GM06990 (cell line): ENCODE measurements around the gene PDGFA.

Source experiments
- DNase-seq: peaks from one replicate; pipeline ENCODE4 v3.0.0-alpha.2; 2011; ENCODE audit not compliant: insufficient read length; ENCODE audit errors: extremely low read depth
- H3K27me3 ChIP-seq: replicated peaks from 2 replicates; pipeline ENCODE4 v1.6.0; 2011; ENCODE audit warnings: low read length; ENCODE audit not compliant: control insufficient read depth, insufficient read depth
- H3K36me3 ChIP-seq: 2 replicates; pipeline ENCODE4 v1.5.1; 2011; ENCODE audit warnings: low read length; ENCODE audit not compliant: control insufficient read depth, insufficient read depth
- H3K4me3 ChIP-seq: replicated peaks from 2 replicates; pipeline ENCODE4 v1.5.1; 2011; ENCODE audit warnings: low read depth, mild to moderate bottlenecking, control low read depth, low read length
- TF ChIP-seq, protein P1 (sequence below): IDR thresholded peaks from 2 replicates; pipeline ENCODE4 v1.5.1; 2011; ENCODE audit warnings: low read length, control low read depth, mild to moderate bottlenecking, inconsistent platforms; ENCODE audit not compliant: insufficient read depth, poor library complexity, severe bottlenecking

The PDGFA gene

DNA sequence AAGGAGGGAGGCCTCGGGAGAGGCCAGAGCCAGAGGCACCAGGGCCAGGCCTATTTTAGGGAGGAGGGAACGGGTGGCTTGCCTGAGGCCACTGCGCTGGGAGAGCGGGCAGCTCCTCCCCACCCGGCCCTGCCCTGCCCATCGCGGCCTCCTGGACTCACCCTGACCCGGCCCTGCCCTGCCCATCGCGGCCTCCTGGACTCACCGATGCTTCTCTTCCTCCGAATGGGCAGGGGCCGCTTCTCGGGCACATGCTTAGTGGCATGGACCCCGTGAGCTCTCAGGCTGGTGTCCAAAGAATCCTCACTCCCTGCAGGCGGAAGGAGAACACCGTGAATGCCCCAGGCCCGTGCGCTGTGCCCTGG is 7.5 kb downstream of the PDGFA start:
- TF ChIP-seq, protein P1, sequence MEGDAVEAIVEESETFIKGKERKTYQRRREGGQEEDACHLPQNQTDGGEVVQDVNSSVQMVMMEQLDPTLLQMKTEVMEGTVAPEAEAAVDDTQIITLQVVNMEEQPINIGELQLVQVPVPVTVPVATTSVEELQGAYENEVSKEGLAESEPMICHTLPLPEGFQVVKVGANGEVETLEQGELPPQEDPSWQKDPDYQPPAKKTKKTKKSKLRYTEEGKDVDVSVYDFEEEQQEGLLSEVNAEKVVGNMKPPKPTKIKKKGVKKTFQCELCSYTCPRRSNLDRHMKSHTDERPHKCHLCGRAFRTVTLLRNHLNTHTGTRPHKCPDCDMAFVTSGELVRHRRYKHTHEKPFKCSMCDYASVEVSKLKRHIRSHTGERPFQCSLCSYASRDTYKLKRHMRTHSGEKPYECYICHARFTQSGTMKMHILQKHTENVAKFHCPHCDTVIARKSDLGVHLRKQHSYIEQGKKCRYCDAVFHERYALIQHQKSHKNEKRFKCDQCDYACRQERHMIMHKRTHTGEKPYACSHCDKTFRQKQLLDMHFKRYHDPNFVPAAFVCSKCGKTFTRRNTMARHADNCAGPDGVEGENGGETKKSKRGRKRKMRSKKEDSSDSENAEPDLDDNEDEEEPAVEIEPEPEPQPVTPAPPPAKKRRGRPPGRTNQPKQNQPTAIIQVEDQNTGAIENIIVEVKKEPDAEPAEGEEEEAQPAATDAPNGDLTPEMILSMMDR, result no peak
- Histone ChIP-seq H3K36me3 (peaks cover 6% of the 10 kb centered on the region), H3K27me3 (no peaks in the 10 kb centered on the region), H3K4me3 (no peak overlapping the region)
- no peak for DNase-seq

DNA sequence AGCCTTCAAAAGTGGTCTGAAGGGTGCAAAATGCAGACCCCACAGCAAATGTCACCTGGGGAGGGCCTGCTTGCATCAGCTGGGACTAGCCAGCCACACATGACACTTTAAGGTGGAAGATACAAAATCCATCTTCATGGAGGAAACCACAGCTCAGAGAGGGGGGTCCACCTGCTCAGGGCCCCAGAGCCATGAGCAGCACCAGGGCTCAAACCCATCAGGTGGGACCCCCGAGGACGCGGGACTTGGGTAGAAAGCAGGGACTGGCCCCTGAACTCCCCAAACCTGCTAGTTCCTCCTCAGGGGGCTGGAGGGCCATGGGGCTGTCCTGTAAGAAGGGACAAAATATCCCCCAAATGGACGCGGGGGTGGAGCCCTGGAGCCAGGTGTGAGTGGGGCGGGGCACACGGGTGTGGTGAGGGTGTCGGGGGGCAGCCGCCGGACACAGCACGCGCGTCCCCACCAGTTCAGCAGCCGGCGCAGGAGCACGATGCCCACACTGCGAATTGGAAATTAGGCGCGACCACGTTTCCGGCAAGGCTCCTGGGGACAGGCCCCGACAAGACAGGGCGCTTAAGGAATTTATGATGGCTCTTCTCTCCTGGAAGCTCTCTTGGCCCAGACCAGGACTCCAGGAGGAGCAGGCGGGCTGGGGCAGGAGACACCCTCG is 8.0 kb downstream of the PDGFA start:
- H3K36me3 ChIP-seq, result peaks cover 6% of the 10 kb centered on the region
- H3K27me3 ChIP-seq, result no peaks in the 10 kb centered on the region
- H3K4me3 ChIP-seq, result no peak overlapping the region
- DNase-seq, result no peak
- TF ChIP-seq, protein P1, result no peak

DNA sequence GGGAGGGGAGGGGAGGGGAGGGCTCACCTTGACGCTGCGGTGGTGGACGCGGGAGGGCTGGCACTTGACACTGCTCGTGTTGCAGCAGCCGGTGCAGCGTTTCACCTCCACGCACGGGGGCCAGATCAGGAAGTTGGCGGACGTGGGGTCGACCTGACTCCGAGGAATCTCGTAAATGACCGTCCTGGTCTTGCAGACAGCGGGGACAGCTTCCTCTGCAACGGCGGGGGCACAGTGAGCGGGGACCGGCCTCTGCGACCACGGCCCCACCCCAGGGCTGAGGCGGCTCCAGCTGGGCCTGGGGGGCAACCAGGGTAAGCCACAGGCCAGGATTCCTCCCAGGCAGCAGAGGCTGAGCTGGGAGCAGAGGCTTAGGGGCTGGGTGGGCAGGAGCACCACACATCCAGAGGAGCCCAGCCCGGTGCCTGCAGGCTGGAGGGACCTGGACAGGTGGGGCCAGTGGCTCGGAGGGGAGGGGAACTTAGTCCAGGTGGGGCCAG is 8.8 kb downstream of the PDGFA start:
- no peak for DNase-seq
- TF ChIP-seq, protein P1, result no peak
- no peaks in the 10 kb centered on the region for H3K27me3 ChIP-seq
- H3K4me3 ChIP-seq, result no peak overlapping the region
- peaks cover 10% of the 10 kb centered on the region for H3K36me3 ChIP-seq

GRCh38 chr7:510131-510481 is 9.5 kb downstream of the PDGFA start:
- TF ChIP-seq, protein P1, result no peak
- DNase-seq, result no peak
- Histone ChIP-seq H3K4me3 (no peak overlapping the region), H3K27me3 (no peaks in the 10 kb centered on the region), H3K36me3 (peaks cover 10% of the 10 kb centered on the region)

GRCh38 chr7:509426-510130 is 10.1 kb downstream of the PDGFA start:
- Histone ChIP-seq H3K4me3 (no peak overlapping the region), H3K27me3 (no peaks in the 10 kb centered on the region), H3K36me3 (peaks cover 10% of the 10 kb centered on the region)
- no peak for DNase-seq
- TF ChIP-seq, protein P1, result no peak
